Mesothelial cell of epicardium (in vitro differentiated cells): ENCODE measurements around the gene SLCO2A1. TPM values are rescaled to one million over a fixed set of nuclear protein-coding genes. Genes with fewer than 3 reads are reported as not detected.

Source experiments
- DNase-seq, 2 experiments: peaks; one replicate each; pipeline ENCODE4 v3.0.0; 2021; ENCODE audit warnings: low spot score in 2 of 2; ENCODE audit not compliant: unreplicated experiment in 2 of 2
- H3K27ac Mint-ChIP-seq: 2 replicates; pipeline ENCODE4 v1.8.0; 2021; ENCODE audit warnings: mixed read lengths
- H3K27me3 Mint-ChIP-seq: 2 replicates; pipeline ENCODE4 v1.8.0; 2021; ENCODE audit warnings: low read depth, mixed read lengths
- H3K36me3 Mint-ChIP-seq: 2 replicates; pipeline ENCODE4 v1.8.0; 2021; ENCODE audit warnings: mixed read lengths
- H3K4me1 Mint-ChIP-seq: 2 replicates; pipeline ENCODE4 v1.8.0; 2021; ENCODE audit warnings: mixed read lengths
- H3K4me3 Mint-ChIP-seq: 2 replicates; pipeline ENCODE4 v1.8.0; 2021; ENCODE audit warnings: mild to moderate bottlenecking, moderate library complexity, mixed read lengths
- H3K9me3 Mint-ChIP-seq: 2 replicates; pipeline ENCODE4 v1.8.0; 2021; ENCODE audit warnings: mixed read lengths
- CTCF ChIP-seq: fragments of 200-600 bp; sonication (generic); IDR thresholded peaks from one replicate; pipeline ENCODE4 v1.5.0; 2021; ENCODE audit warnings: antibody characterized with exemption; ENCODE audit not compliant: unreplicated experiment
- total RNA-seq: library from RNA; stranded (reverse); gene quantifications from 3 replicates; pipeline ENCODE4 v1.2.1, GENCODE V29; 2021

The SLCO2A1 gene
- total RNA-seq, 1 donor from 2014 or later: 24.1 TPM

- H3K9me3 Mint-ChIP-seq: no peaks in the 10 kb centered on the region
- H3K27me3 Mint-ChIP-seq: no peaks in the 10 kb centered on the region
- no peaks in the 10 kb centered on the region for H3K36me3 Mint-ChIP-seq
- peak overlapping the region; percentile 56 for H3K27ac Mint-ChIP-seq
- DNase-seq: peak in 1 of 2 experiments; percentile 31
- no peak for TF ChIP-seq CTCF
- no peak overlapping the region for H3K4me3 Mint-ChIP-seq
- peaks cover 25% of the 10 kb centered on the region for H3K4me1 Mint-ChIP-seq
These were observed 91.7 kb downstream of the SLCO2A1 start for GRCh38 chr3:133937756-133938601.

- H3K4me3 Mint-ChIP-seq: no peak overlapping the region
- peaks cover 20% of the 10 kb centered on the region for H3K4me1 Mint-ChIP-seq
- TF ChIP-seq CTCF: no peak
- H3K27ac Mint-ChIP-seq: no peak overlapping the region
- no peaks in the 10 kb centered on the region for H3K36me3 Mint-ChIP-seq
- peak in 1 of 2 experiments; percentile 30 for DNase-seq
- no peaks in the 10 kb centered on the region for H3K27me3 Mint-ChIP-seq
- H3K9me3 Mint-ChIP-seq: no peaks in the 10 kb centered on the region
These were observed 92.6 kb downstream of the SLCO2A1 start for GRCh38 chr3:133937061-133937686.

GRCh38 chr3:133935843-133936769 lies 93.6 kb downstream of the SLCO2A1 start:
- peaks cover 13% of the 10 kb centered on the region for H3K4me1 Mint-ChIP-seq
- DNase-seq: peak in 1 of 2 experiments; percentile 6
- H3K27me3 Mint-ChIP-seq: no peaks in the 10 kb centered on the region
- H3K27ac Mint-ChIP-seq: no peak overlapping the region
- H3K4me3 Mint-ChIP-seq: no peak overlapping the region
- no peaks in the 10 kb centered on the region for H3K36me3 Mint-ChIP-seq
- TF ChIP-seq CTCF: no peak
- no peaks in the 10 kb centered on the region for H3K9me3 Mint-ChIP-seq

GRCh38 chr3:133934996-133935842 lies 94.5 kb downstream of the SLCO2A1 start:
- peak in 1 of 2 experiments; percentile 28 for DNase-seq
- H3K4me3 Mint-ChIP-seq: no peak overlapping the region
- H3K36me3 Mint-ChIP-seq: no peaks in the 10 kb centered on the region
- TF ChIP-seq CTCF: no peak
- no peak overlapping the region for H3K27ac Mint-ChIP-seq
- peaks cover 13% of the 10 kb centered on the region for H3K4me1 Mint-ChIP-seq
- H3K27me3 Mint-ChIP-seq: peaks cover under 1% of the 10 kb centered on the region
- H3K9me3 Mint-ChIP-seq: no peaks in the 10 kb centered on the region
